ENCODE results near the gene IL7R.
"Not testable (repeated sequence)": the region's sequence is repeated elsewhere in the genome, so short reads cannot be mapped to it uniquely, and the experiment has no call there.

IL7R gene

DNA sequence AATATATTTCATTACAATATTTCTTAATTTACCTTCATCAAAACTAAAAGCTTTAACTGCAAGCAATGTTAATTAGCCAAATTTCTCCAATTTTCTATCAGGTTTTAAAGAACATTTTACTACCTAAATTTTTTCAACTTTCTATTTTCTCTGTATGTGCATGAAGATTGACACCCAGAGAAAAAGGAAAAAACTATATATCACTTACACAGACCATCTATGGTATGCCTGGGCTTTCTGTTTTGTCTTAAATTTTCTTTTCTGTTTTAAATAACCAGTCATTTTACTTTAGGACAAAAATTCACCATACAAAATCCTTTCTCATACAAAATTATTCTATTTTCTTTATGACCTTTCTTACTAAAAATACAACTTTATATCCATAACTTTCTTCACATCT lies 13.8 kb upstream of the IL7R start:
- DNase-seq = no peak
- H3K4ac ChIP-seq (ENCODE audit: low read depth, low read length) = no peak overlapping the region
- H3K79me1 ChIP-seq (ENCODE audit: low read length) = no peaks in the 10 kb centered on the region
- no peak overlapping the region for H4K8ac ChIP-seq (ENCODE audit: low read depth, low read length)
- no peak overlapping the region for H2AFZ ChIP-seq (ENCODE audit: insufficient read depth, low read length, poor library complexity)
- H3K79me2 ChIP-seq (ENCODE audit: control insufficient read depth, insufficient read depth, low read length, poor library complexity) = no peaks in the 10 kb centered on the region
- no peak overlapping the region for H3K23ac ChIP-seq (ENCODE audit: low read length)
- no peak overlapping the region for H2AK5ac ChIP-seq (ENCODE audit: low read length)
- H2BK12ac ChIP-seq (ENCODE audit: low read length) = no peak overlapping the region
- H3K36me3 ChIP-seq (ENCODE audit: control insufficient read depth in 1 of 2, insufficient read depth in 2 of 2, low read length in 2 of 2) = no peaks in the 10 kb centered on the region
- no peak overlapping the region for H3K14ac ChIP-seq (ENCODE audit: low read length)
- H2BK120ac ChIP-seq (ENCODE audit: insufficient read depth, low read length, poor library complexity) = no peak overlapping the region
- H3K27ac ChIP-seq (ENCODE audit: low read depth, low read length) = no peak overlapping the region
- no peak overlapping the region for H3K4me3 ChIP-seq (ENCODE audit: low read depth, low read length)
- no peaks in the 10 kb centered on the region for H3K4me1 ChIP-seq (ENCODE audit: control insufficient read depth in 1 of 2, insufficient read depth in 2 of 2, low read length in 2 of 2)
- H3K4me2 ChIP-seq (ENCODE audit: low read length) = no peak overlapping the region
- no peaks in the 10 kb centered on the region for H3K27me3 ChIP-seq (ENCODE audit: insufficient read depth, low read length)
- H2BK5ac ChIP-seq (ENCODE audit: low read depth, low read length, poor library complexity) = no peak overlapping the region
- no peak overlapping the region for H3K9ac ChIP-seq (ENCODE audit: low read length)
- no peak overlapping the region for H4K12ac ChIP-seq (ENCODE audit: low read depth, low read length)
- H3K9me3 ChIP-seq (ENCODE audit: insufficient read depth, low read depth, low read length) = peaks cover 13% of the 10 kb centered on the region
- H4K91ac ChIP-seq (ENCODE audit: low read depth, low read length) = no peak overlapping the region
- no peak overlapping the region for H3K18ac ChIP-seq (ENCODE audit: low read length)

DNA sequence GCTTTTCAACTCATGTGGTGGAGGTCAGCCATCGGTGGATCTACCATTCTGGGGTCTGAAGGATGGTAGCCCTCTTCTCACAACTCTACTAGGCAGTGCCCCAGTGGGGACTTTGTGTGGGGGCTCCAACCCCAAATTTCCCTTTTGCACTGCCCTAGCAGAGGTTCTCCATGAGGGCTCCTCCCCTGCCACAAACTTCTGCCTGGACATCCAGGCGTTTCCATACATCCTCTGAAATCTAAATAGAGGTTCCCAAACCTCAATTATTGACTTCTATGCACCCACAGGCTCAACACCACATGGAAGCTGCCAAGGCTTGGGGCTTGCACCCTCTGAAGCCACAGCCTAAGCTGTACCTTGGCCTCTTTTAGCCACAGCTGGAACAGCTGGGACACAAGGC lies 11.2 kb upstream of the IL7R start:
- no CpG with 5 or more reads among the region's 2 CpGs for WGBS (ENCODE audit: extremely low coverage, insufficient coverage, insufficient read length)
- H3K9ac ChIP-seq (ENCODE audit: low read length); H2AFZ ChIP-seq (ENCODE audit: insufficient read depth, low read length, poor library complexity): not testable (repeated sequence)

DNA sequence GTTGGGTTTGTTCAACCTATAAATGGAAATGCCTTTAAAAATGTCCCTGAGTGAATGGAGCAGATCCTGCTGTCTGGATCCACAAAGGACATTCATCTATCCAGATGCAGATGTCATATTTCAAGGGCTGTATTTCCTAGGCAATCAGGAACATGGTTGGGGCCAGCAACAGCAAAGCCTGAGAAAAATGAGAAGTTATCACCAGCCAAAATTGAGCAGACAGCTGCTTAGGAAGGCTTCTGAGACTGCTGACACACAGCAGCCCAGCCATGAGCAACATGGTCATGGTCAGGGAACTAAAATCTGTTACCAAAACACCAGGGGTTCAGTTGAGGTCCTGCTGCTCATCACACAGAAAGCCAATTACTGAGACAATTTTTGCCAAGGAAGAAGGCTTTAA lies 9.2 kb upstream of the IL7R start:
- H3K79me1 ChIP-seq (ENCODE audit: low read length) = no peaks in the 10 kb centered on the region
- no peaks in the 10 kb centered on the region for H3K27me3 ChIP-seq (ENCODE audit: insufficient read depth, low read length)
- H3K4me1 ChIP-seq (ENCODE audit: control insufficient read depth in 1 of 2, insufficient read depth in 2 of 2, low read length in 2 of 2) = no peaks in the 10 kb centered on the region
- H4K91ac ChIP-seq (ENCODE audit: low read depth, low read length) = no peak overlapping the region
- H3K27ac ChIP-seq (ENCODE audit: low read depth, low read length) = no peak overlapping the region
- H3K9ac ChIP-seq (ENCODE audit: low read length) = no peak overlapping the region
- H3K4me3 ChIP-seq (ENCODE audit: low read depth, low read length) = no peak overlapping the region
- H2BK120ac ChIP-seq (ENCODE audit: insufficient read depth, low read length, poor library complexity) = no peak overlapping the region
- H3K9me3 ChIP-seq (ENCODE audit: insufficient read depth, low read depth, low read length) = peaks cover 13% of the 10 kb centered on the region
- H4K8ac ChIP-seq (ENCODE audit: low read depth, low read length) = no peak overlapping the region
- H3K36me3 ChIP-seq (ENCODE audit: control insufficient read depth in 1 of 2, insufficient read depth in 2 of 2, low read length in 2 of 2) = no peaks in the 10 kb centered on the region
- H3K4me2 ChIP-seq (ENCODE audit: low read length) = no peak overlapping the region
- no peak overlapping the region for H2BK12ac ChIP-seq (ENCODE audit: low read length)
- H2BK5ac ChIP-seq (ENCODE audit: low read depth, low read length, poor library complexity) = no peak overlapping the region
- no peak for DNase-seq
- no peak overlapping the region for H3K23ac ChIP-seq (ENCODE audit: low read length)
- H3K18ac ChIP-seq (ENCODE audit: low read length) = no peak overlapping the region
- H2AK5ac ChIP-seq (ENCODE audit: low read length) = no peak overlapping the region
- no peak overlapping the region for H2AFZ ChIP-seq (ENCODE audit: insufficient read depth, low read length, poor library complexity)
- no peaks in the 10 kb centered on the region for H3K79me2 ChIP-seq (ENCODE audit: control insufficient read depth, insufficient read depth, low read length, poor library complexity)
- H4K12ac ChIP-seq (ENCODE audit: low read depth, low read length) = no peak overlapping the region
- H3K4ac ChIP-seq (ENCODE audit: low read depth, low read length) = no peak overlapping the region
- H3K14ac ChIP-seq (ENCODE audit: low read length) = no peak overlapping the region

More for the DNA sequence above, 11.2 kb upstream of the IL7R start:
- H2BK12ac ChIP-seq (ENCODE audit: low read length); H3K27ac ChIP-seq (ENCODE audit: low read depth, low read length); H4K12ac ChIP-seq (ENCODE audit: low read depth, low read length); H2AK5ac ChIP-seq (ENCODE audit: low read length); H3K4me1 ChIP-seq (ENCODE audit: control insufficient read depth in 1 of 2, insufficient read depth in 2 of 2, low read length in 2 of 2); H3K23ac ChIP-seq (ENCODE audit: low read length); H3K4ac ChIP-seq (ENCODE audit: low read depth, low read length); DNase-seq; H3K4me2 ChIP-seq (ENCODE audit: low read length); H2BK5ac ChIP-seq (ENCODE audit: low read depth, low read length, poor library complexity); H3K27me3 ChIP-seq (ENCODE audit: insufficient read depth, low read length); H3K79me1 ChIP-seq (ENCODE audit: low read length); H3K14ac ChIP-seq (ENCODE audit: low read length); H4K8ac ChIP-seq (ENCODE audit: low read depth, low read length); H3K36me3 ChIP-seq (ENCODE audit: control insufficient read depth in 1 of 2, insufficient read depth in 2 of 2, low read length in 2 of 2); H2BK120ac ChIP-seq (ENCODE audit: insufficient read depth, low read length, poor library complexity); H3K4me3 ChIP-seq (ENCODE audit: low read depth, low read length); H3K79me2 ChIP-seq (ENCODE audit: control insufficient read depth, insufficient read depth, low read length, poor library complexity); H4K91ac ChIP-seq (ENCODE audit: low read depth, low read length); H3K18ac ChIP-seq (ENCODE audit: low read length): not testable (repeated sequence)
- H3K9me3 ChIP-seq (ENCODE audit: insufficient read depth, low read depth, low read length) = peaks cover 13% of the 10 kb centered on the region

DNA sequence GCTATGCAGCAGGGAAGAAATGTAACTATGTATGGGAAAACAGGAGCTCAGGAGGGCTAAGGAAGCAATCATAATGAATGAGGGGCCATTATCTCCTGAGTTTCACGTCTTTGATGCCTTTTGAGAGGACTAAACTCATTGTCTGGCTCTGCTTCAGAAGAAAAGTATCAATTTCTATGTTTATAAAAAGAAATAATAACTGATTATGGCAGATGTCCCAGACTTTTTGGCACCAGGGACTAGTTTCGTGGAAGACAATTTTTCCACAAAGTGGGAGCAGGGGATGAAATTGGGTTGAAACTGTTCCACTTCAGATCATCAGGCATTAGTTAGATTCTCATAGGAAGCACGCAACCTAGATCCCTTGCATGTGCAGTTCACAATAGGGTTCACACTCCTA lies 8.7 kb upstream of the IL7R start:
- no peak overlapping the region for H3K4ac ChIP-seq (ENCODE audit: low read depth, low read length)
- H3K4me3 ChIP-seq (ENCODE audit: low read depth, low read length) = no peak overlapping the region
- no peak overlapping the region for H4K91ac ChIP-seq (ENCODE audit: low read depth, low read length)
- H3K9ac ChIP-seq (ENCODE audit: low read length) = no peak overlapping the region
- no peaks in the 10 kb centered on the region for H3K79me1 ChIP-seq (ENCODE audit: low read length)
- no peaks in the 10 kb centered on the region for H3K4me1 ChIP-seq (ENCODE audit: control insufficient read depth in 1 of 2, insufficient read depth in 2 of 2, low read length in 2 of 2)
- DNase-seq = no peak
- no peak overlapping the region for H2AFZ ChIP-seq (ENCODE audit: insufficient read depth, low read length, poor library complexity)
- no peaks in the 10 kb centered on the region for H3K79me2 ChIP-seq (ENCODE audit: control insufficient read depth, insufficient read depth, low read length, poor library complexity)
- H3K14ac ChIP-seq (ENCODE audit: low read length) = no peak overlapping the region
- WGBS (ENCODE audit: extremely low coverage, insufficient coverage, insufficient read length) = no CpG with 5 or more reads among the region's 3 CpGs
- H2BK120ac ChIP-seq (ENCODE audit: insufficient read depth, low read length, poor library complexity) = no peak overlapping the region
- H3K27ac ChIP-seq (ENCODE audit: low read depth, low read length) = no peak overlapping the region
- H3K27me3 ChIP-seq (ENCODE audit: insufficient read depth, low read length) = no peaks in the 10 kb centered on the region
- no peaks in the 10 kb centered on the region for H3K36me3 ChIP-seq (ENCODE audit: control insufficient read depth in 1 of 2, insufficient read depth in 2 of 2, low read length in 2 of 2)
- H3K4me2 ChIP-seq (ENCODE audit: low read length) = no peak overlapping the region
- H2BK12ac ChIP-seq (ENCODE audit: low read length) = no peak overlapping the region
- no peak overlapping the region for H2BK5ac ChIP-seq (ENCODE audit: low read depth, low read length, poor library complexity)
- no peak overlapping the region for H3K23ac ChIP-seq (ENCODE audit: low read length)
- no peak overlapping the region for H4K8ac ChIP-seq (ENCODE audit: low read depth, low read length)
- H3K9me3 ChIP-seq (ENCODE audit: insufficient read depth, low read depth, low read length) = peaks cover 13% of the 10 kb centered on the region
- H2AK5ac ChIP-seq (ENCODE audit: low read length) = no peak overlapping the region
- H3K18ac ChIP-seq (ENCODE audit: low read length) = no peak overlapping the region
- H4K12ac ChIP-seq (ENCODE audit: low read depth, low read length) = no peak overlapping the region

DNA sequence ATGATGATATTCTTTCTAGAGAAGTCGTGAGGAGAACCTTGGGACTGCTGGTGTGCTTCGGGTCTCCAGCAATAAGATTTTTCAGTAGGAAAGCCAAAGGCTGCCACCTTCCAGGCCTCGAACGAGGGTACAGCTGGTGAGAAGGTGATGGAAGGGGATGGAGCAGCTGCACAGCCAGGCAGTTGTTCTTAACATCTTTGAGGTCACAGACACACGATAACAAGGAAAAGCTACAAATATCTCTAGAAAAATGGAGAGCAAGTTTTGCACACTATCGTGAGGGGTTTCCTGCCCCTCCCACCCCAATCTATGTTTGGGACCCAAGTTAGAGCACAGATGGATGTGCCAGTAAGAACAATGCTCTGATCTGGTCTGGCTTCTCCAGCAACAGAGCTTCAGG lies 6.8 kb upstream of the IL7R start:
- no peak overlapping the region for H4K8ac ChIP-seq (ENCODE audit: low read depth, low read length)
- WGBS (ENCODE audit: extremely low coverage, insufficient coverage, insufficient read length) = no CpG with 5 or more reads among the region's 6 CpGs
- no peak overlapping the region for H3K18ac ChIP-seq (ENCODE audit: low read length)
- no peak overlapping the region for H4K91ac ChIP-seq (ENCODE audit: low read depth, low read length)
- no peak overlapping the region for H2BK12ac ChIP-seq (ENCODE audit: low read length)
- no peaks in the 10 kb centered on the region for H3K79me2 ChIP-seq (ENCODE audit: control insufficient read depth, insufficient read depth, low read length, poor library complexity)
- H3K9me3 ChIP-seq (ENCODE audit: insufficient read depth, low read depth, low read length) = peaks cover 13% of the 10 kb centered on the region
- no peak overlapping the region for H2AK5ac ChIP-seq (ENCODE audit: low read length)
- DNase-seq = no peak
- no peak overlapping the region for H3K14ac ChIP-seq (ENCODE audit: low read length)
- H3K27ac ChIP-seq (ENCODE audit: low read depth, low read length) = no peak overlapping the region
- H3K4me1 ChIP-seq (ENCODE audit: control insufficient read depth in 1 of 2, insufficient read depth in 2 of 2, low read length in 2 of 2) = no peaks in the 10 kb centered on the region
- H3K4me2 ChIP-seq (ENCODE audit: low read length) = no peak overlapping the region
- no peak overlapping the region for H3K23ac ChIP-seq (ENCODE audit: low read length)
- H2BK5ac ChIP-seq (ENCODE audit: low read depth, low read length, poor library complexity) = no peak overlapping the region
- no peaks in the 10 kb centered on the region for H3K79me1 ChIP-seq (ENCODE audit: low read length)
- no peak overlapping the region for H2BK120ac ChIP-seq (ENCODE audit: insufficient read depth, low read length, poor library complexity)
- H4K12ac ChIP-seq (ENCODE audit: low read depth, low read length) = no peak overlapping the region
- no peak overlapping the region for H2AFZ ChIP-seq (ENCODE audit: insufficient read depth, low read length, poor library complexity)
- no peaks in the 10 kb centered on the region for H3K27me3 ChIP-seq (ENCODE audit: insufficient read depth, low read length)
- H3K9ac ChIP-seq (ENCODE audit: low read length) = no peak overlapping the region
- H3K4me3 ChIP-seq (ENCODE audit: low read depth, low read length) = no peak overlapping the region
- H3K36me3 ChIP-seq (ENCODE audit: control insufficient read depth in 1 of 2, insufficient read depth in 2 of 2, low read length in 2 of 2) = no peaks in the 10 kb centered on the region
- H3K4ac ChIP-seq (ENCODE audit: low read depth, low read length) = no peak overlapping the region
